ENCODE results near the gene VAV2. TPM values are rescaled to one million over a fixed set of nuclear protein-coding genes. Genes with fewer than 3 reads are reported as not detected.

Gene VAV2
- total RNA-seq, 4 donors from 2014 or later, result 9.1 to 13.5 (median 10.1) TPM

GRCh38 chr9:133982971-133983720, 9.0 kb downstream of the VAV2 start:
- TF ChIP-seq POLR2AphosphoS5 (IDR thresholded peaks at IDR 0.05) (no peak), CTCF (IDR thresholded peaks at IDR 0.05) (no peak), POLR2A (IDR thresholded peaks at IDR 0.05; ENCODE audit: low read depth) (no peak), EP300 (IDR thresholded peaks at IDR 0.05) (no peak)
- no peak for DNase-seq (ENCODE audit: extremely low spot score)
- Histone ChIP-seq H3K36me3 (no peaks in the 10 kb centered on the region), H3K4me1 (peaks cover 21 to 31% (median 23%) of the 10 kb centered on the region in 4 donors), H3K27me3 (no peaks in the 10 kb centered on the region), H3K4me3 (no peak overlapping the region), H3K9me3 (no peaks in the 10 kb centered on the region), H3K27ac (replicated peaks in 1 of 4) (no peak overlapping the region)
- 91% methylated on average over 20 of the region's 25 CpGs for WGBS
- intact Hi-C loops (cut with DNase I), result no loop called here

- 93% methylated on average over 12 of the region's 28 CpGs for WGBS
- intact Hi-C loops (cut with DNase I), result no loop called here
- TF ChIP-seq POLR2AphosphoS5 (IDR thresholded peaks at IDR 0.05) (no peak), EP300 (IDR thresholded peaks at IDR 0.05) (no peak)
- Histone ChIP-seq H3K27me3 (no peaks in the 10 kb centered on the region), H3K4me1 (peaks cover 21 to 32% (median 24%) of the 10 kb centered on the region in 4 donors), H3K36me3 (no peaks in the 10 kb centered on the region), H3K9me3 (no peaks in the 10 kb centered on the region), H3K4me3 (no peak overlapping the region), H3K27ac (replicated peaks in 1 of 4) (no peak overlapping the region)
- DNase-seq (ENCODE audit: extremely low spot score), result no peak
Measured at GRCh38 chr9:133981958-133982681, 10.0 kb downstream of the VAV2 start.

GRCh38 chr9:133981589-133981957, 10.6 kb downstream of the VAV2 start:
- 83% methylated on average over 7 of the region's 14 CpGs for WGBS
- intact Hi-C loops (cut with DNase I), result no loop called here
- Histone ChIP-seq H3K27ac (replicated peaks in 1 of 4) (no peak overlapping the region), H3K36me3 (no peaks in the 10 kb centered on the region), H3K9me3 (no peaks in the 10 kb centered on the region), H3K4me1 (peaks cover 21 to 32% (median 24%) of the 10 kb centered on the region in 4 donors), H3K4me3 (no peak overlapping the region), H3K27me3 (no peaks in the 10 kb centered on the region)
- no peak for TF ChIP-seq POLR2A (IDR thresholded peaks at IDR 0.05; ENCODE audit: low read depth)
- TF ChIP-seq POLR2AphosphoS5 (IDR thresholded peaks at IDR 0.05), result no peak
- TF ChIP-seq EP300 (IDR thresholded peaks at IDR 0.05), result no peak
- TF ChIP-seq CTCF (IDR thresholded peaks at IDR 0.05), result no peak
- DNase-seq (ENCODE audit: extremely low spot score), result no peak

GRCh38 chr9:133980864-133981588, 11.1 kb downstream of the VAV2 start:
- no peaks in the 10 kb centered on the region for H3K27me3 ChIP-seq
- H3K27ac ChIP-seq (replicated peaks in 1 of 4), result no peak overlapping the region
- no peak for TF ChIP-seq POLR2A (IDR thresholded peaks at IDR 0.05; ENCODE audit: low read depth)
- no peak for TF ChIP-seq CTCF (IDR thresholded peaks at IDR 0.05)
- TF ChIP-seq EP300 (IDR thresholded peaks at IDR 0.05), result no peak
- no peak for TF ChIP-seq POLR2AphosphoS5 (IDR thresholded peaks at IDR 0.05)
- H3K9me3 ChIP-seq, result no peaks in the 10 kb centered on the region
- peaks cover 21 to 32% (median 24%) of the 10 kb centered on the region in 4 donors for H3K4me1 ChIP-seq
- no peaks in the 10 kb centered on the region for H3K36me3 ChIP-seq
- H3K4me3 ChIP-seq, result no peak overlapping the region
- WGBS, result 92% methylated on average over 14 of the region's 25 CpGs
- intact Hi-C loops (cut with DNase I), result no loop called here
- DNase-seq (ENCODE audit: extremely low spot score), result no peak

Data from esophagus muscularis mucosa (tissue), 4 donors.